Ovary (tissue), 9 donors: Measurements from ENCODE around the gene SULT1C2. TPM values are rescaled to one million over a fixed set of nuclear protein-coding genes. Genes with fewer than 3 reads are reported as not detected.
"Not testable (repeated sequence)": the region's sequence is repeated elsewhere in the genome, so short reads cannot be mapped to it uniquely, and the experiment has no call there.

ENCODE experiments used
- DNase-seq, 5 donors: peaks; one replicate each; pipeline ENCODE4 v3.0.0-alpha.2; 2019 to 2020
- H3K27ac ChIP-seq, 2 donors: fragments of 200-600 bp; one replicate each; pipeline versions ENCODE4 v1.5.1 to v1.8.0; 2019 to 2022
- H3K27me3 ChIP-seq: fragments of 200-600 bp; one replicate; pipeline ENCODE4 v1.8.0; 2022
- H3K36me3 ChIP-seq: fragments of 200-600 bp; sonication (generic); one replicate; pipeline ENCODE4 v1.5.1; 2019
- H3K4me1 ChIP-seq: one replicate; pipeline ENCODE4 v1.8.1; 2013; ENCODE audit warnings: mild to moderate bottlenecking, moderate library complexity; ENCODE audit not compliant: insufficient read depth
- H3K4me3 ChIP-seq: fragments of 200-600 bp; sonication (generic); one replicate; pipeline ENCODE4 v1.5.1; 2017
- H3K9me3 ChIP-seq, 2 donors: fragments of 200-600 bp in 1 of 2; sonication (generic) in 1 of 2; one replicate each; pipeline versions ENCODE4 v1.5.1 to v1.8.1; 2013 to 2019; ENCODE audit warnings: mild to moderate bottlenecking in 1 of 2, moderate library complexity in 1 of 2
- CTCF ChIP-seq, 3 donors: fragments of 450-650 bp in 2 of 3; fragments of 200-600 bp in 1 of 3; IDR thresholded peaks; one replicate each; pipeline versions ENCODE4 v1.5.1 to v1.8.0; 2016 to 2022; ENCODE audit warnings: antibody characterized with exemption in 3 of 3, mild to moderate bottlenecking in 1 of 3
- EP300 ChIP-seq: sonication (generic); formaldehyde crosslinking; IDR thresholded peaks from one replicate; pipeline ENCODE4 v1.6.1; 2017; ENCODE audit warnings: antibody characterized with exemption
- POLR2A ChIP-seq: fragments of 450-650 bp; IDR thresholded peaks from one replicate; pipeline ENCODE4 v1.6.1; 2017; ENCODE audit warnings: antibody characterized with exemption, mild to moderate bottlenecking, moderate library complexity
- WGBS, 3 donors: extraction: QIAGEN DNeasy Blood & Tissue Kit in 1 of 3; methylation state at CpG; one replicate each; pipeline versions ENCODE4 v1.1.5 to v1.1.7; 2013 to 2017; 5-methylcytosine and 5-hydroxymethylcytosine counted together
- intact Hi-C, 4 donors: fragments of 100-400 bp; cut with DNase I; formaldehyde crosslinking; loops; one replicate each; pipeline versions ENCODE4 v1.11.0 to v1.15.1; 2022 to 2023
- polyA plus RNA-seq, 2 donors: library from polyadenylated mRNA; stranded (reverse); fragments of 200-250 nt in 1 of 2; fragments of 350-450 nt in 1 of 2; fragmentation: Illumina TruSeq in 1 of 2; extraction: RNeasy Lipid Tissue Mini Kit (QIAGEN cat#74804) in 1 of 2; gene quantifications; one replicate each; pipeline ENCODE4 v1.2.3, GENCODE V29; 2013 to 2014
- total RNA-seq, 7 donors: library from RNA; depleted of rRNA in 2 of 7; stranded (reverse); fragments of >200 nt in 2 of 7; fragmentation: NEBNext Ultra II Directional in 3 of 7; extraction: Animal tissue kit (Norgen Biotek cat#: 25700) in 3 of 7; gene quantifications; one replicate each; pipeline versions ENCODE4 v1.1.0 to v1.2.4, GENCODE V29; 2016 to 2023
- donor health status: DM: no; HTN: no; CAD: no; lungs with moderate emphysema.
- donor health status: DM: no; HTN: no; CAD: no.
- donor health status: Bipolar disorder and iron deficiency.
- donor health status: DM: yes; HTN: yes; CAD: no.
- donor health status: DM: no; HTN: no; CAD: no.
- donor health status: DM: yes; HTN: yes; CAD: no.

Gene SULT1C2
- total and polyA plus RNA-seq, 9 donors: under 0.01 to 3.2 (median 0.40) TPM

GRCh38 chr2:108351889-108352288 lies 63.2 kb downstream of the SULT1C2 start:
- H3K4me1 ChIP-seq: no peaks in the 10 kb centered on the region
- DNase-seq: no peak
- intact Hi-C loops: loop anchor here in 1 of 4 donors (10.0 kb wide), 1 partner anchor 233 kb away; no protein-coding TSS in a partner anchor
- no peak overlapping the region for H3K27ac ChIP-seq
- H3K9me3 ChIP-seq: no peaks in the 10 kb centered on the region
- no peaks in the 10 kb centered on the region for H3K27me3 ChIP-seq
- TF ChIP-seq EP300 (no peak), POLR2A (no peak), CTCF (IDR thresholded peaks at IDR 0.05) (no peak)
- H3K4me3 ChIP-seq: no peak overlapping the region
- no peaks in the 10 kb centered on the region for H3K36me3 ChIP-seq

GRCh38 chr2:108354136-108354535 lies 65.4 kb downstream of the SULT1C2 start:
- DNase-seq: no peak
- Histone ChIP-seq H3K36me3 (no peaks in the 10 kb centered on the region), H3K4me1 (no peaks in the 10 kb centered on the region), H3K27ac (no peak overlapping the region), H3K27me3 (no peaks in the 10 kb centered on the region), H3K4me3 (no peak overlapping the region), H3K9me3 (no peaks in the 10 kb centered on the region)
- TF ChIP-seq CTCF (IDR thresholded peaks at IDR 0.05) (no peak), EP300 (no peak), POLR2A (no peak)
- WGBS, 3 donors: 60 to 68% (median 63%) methylated on average over 5 of the region's 5 CpGs
- intact Hi-C loops: loop anchor here in 1 of 4 donors (10.0 kb wide), 1 partner anchor 231 kb away; no protein-coding TSS in a partner anchor

- WGBS, 3 donors: 86 to 92% (median 86%) methylated on average over 2 of the region's 2 CpGs
- H3K4me3 ChIP-seq: no peak overlapping the region
- no peak for DNase-seq
- no peaks in the 10 kb centered on the region for H3K27me3 ChIP-seq
- no peaks in the 10 kb centered on the region for H3K4me1 ChIP-seq
- no peaks in the 10 kb centered on the region for H3K36me3 ChIP-seq
- H3K9me3 ChIP-seq: no peaks in the 10 kb centered on the region
- intact Hi-C loops: loop anchor here in 1 of 4 donors (10.0 kb wide), 1 partner anchor 229 kb away; no protein-coding TSS in a partner anchor
- H3K27ac ChIP-seq: no peak overlapping the region
- no peak for TF ChIP-seq EP300
- TF ChIP-seq CTCF (IDR thresholded peaks at IDR 0.05): no peak
- TF ChIP-seq POLR2A: no peak
These were observed 67.4 kb downstream of the SULT1C2 start for GRCh38 chr2:108355906-108356734.

GRCh38 chr2:108359336-108359735 lies 70.6 kb downstream of the SULT1C2 start:
- DNase-seq, H3K4me1 ChIP-seq, H3K27me3 ChIP-seq, H3K36me3 ChIP-seq, H3K9me3 ChIP-seq, H3K4me3 ChIP-seq, H3K27ac ChIP-seq: not testable (repeated sequence)
- intact Hi-C loops: loop anchor here in 1 of 4 donors (10.0 kb wide), 1 partner anchor 225 kb away; no protein-coding TSS in a partner anchor
- 88 to 93% (median 92%) methylated on average over 1 of the region's 1 CpG for WGBS, 3 donors

Other genes with a start within 250 kb of the SULT1C2 start
- gene SULT1C3, start 48.9 kb upstream of the SULT1C2 start, total RNA-seq: not detected
- not detected for gene SULT1C3, start 48.9 kb upstream of the SULT1C2 start, polyA plus RNA-seq
- 10 to 100 TPM; 11.3 to 28.3 (median 14.5) TPM for gene SULT1C4, start 89.1 kb downstream of the SULT1C2 start, total RNA-seq
- 10 to 100 TPM; 17.6 to 47.1 TPM for gene SULT1C4, start 89.1 kb downstream of the SULT1C2 start, polyA plus RNA-seq
- gene GCC2, start 160.3 kb downstream of the SULT1C2 start, total RNA-seq: 10 to 100 TPM; 34.2 to 53.0 (median 44.5) TPM
- 10 to 100 TPM; 14.9 to 30.0 TPM for gene GCC2, start 160.3 kb downstream of the SULT1C2 start, polyA plus RNA-seq
- 10 to 100 TPM; 36.2 to 91.1 (median 52.4) TPM for gene LIMS1, start 245.6 kb downstream of the SULT1C2 start, total RNA-seq
- gene LIMS1, start 245.6 kb downstream of the SULT1C2 start, polyA plus RNA-seq: 10 to 100 TPM; 38.8 to 39.8 TPM